Osteoblast (primary cell): ENCODE results near the gene CADPS2. TPM values are rescaled to one million over a fixed set of nuclear protein-coding genes. Genes with fewer than 3 reads are reported as not detected.
A peak's percentile ranks its signal among the peaks of the same experiment; 100 is the strongest.

Experiments
- DNase-seq: peaks from one replicate; pipeline ENCODE4 v3.0.0; 2011; ENCODE audit warnings: low spot score, mixed read lengths; ENCODE audit not compliant: insufficient read length; ENCODE audit errors: missing footprints
- H2AFZ ChIP-seq: 2 replicates; pipeline ENCODE4 v1.6.0; 2011; ENCODE audit warnings: mild to moderate bottlenecking, low read length
- H3K27ac ChIP-seq: 2 replicates; pipeline ENCODE4 v1.5.1; 2011; ENCODE audit warnings: mild to moderate bottlenecking, low read depth, low read length, moderate library complexity
- H3K27me3 ChIP-seq: 2 replicates; pipeline ENCODE4 v1.6.0; 2012; ENCODE audit warnings: mild to moderate bottlenecking, control low read depth, inconsistent platforms, low read length, moderate library complexity; ENCODE audit not compliant: insufficient read depth
- H3K36me3 ChIP-seq: 2 replicates; pipeline ENCODE4 v1.5.1; 2011; ENCODE audit warnings: mild to moderate bottlenecking, low read length, control low read depth, moderate library complexity; ENCODE audit not compliant: insufficient read depth
- H3K4me1 ChIP-seq: 2 replicates; pipeline ENCODE4 v1.5.1; 2011; ENCODE audit warnings: mild to moderate bottlenecking, low read length, control low read depth, moderate library complexity; ENCODE audit not compliant: insufficient read depth
- H3K4me2 ChIP-seq: 2 replicates; pipeline ENCODE4 v1.6.0; 2011; ENCODE audit warnings: mild to moderate bottlenecking, low read length; ENCODE audit not compliant: insufficient read depth
- H3K4me3 ChIP-seq: fragments of 200-600 bp; sonication (generic); 3 replicates; pipeline ENCODE4 v1.5.1; 2012; ENCODE audit warnings: mild to moderate bottlenecking, low read length, inconsistent platforms; ENCODE audit not compliant: insufficient read depth
- H3K79me2 ChIP-seq: 2 replicates; pipeline ENCODE4 v1.6.0; 2012; ENCODE audit warnings: mild to moderate bottlenecking, low read length, control low read depth, inconsistent platforms; ENCODE audit not compliant: insufficient read depth
- H3K9me3 ChIP-seq: 2 replicates; pipeline ENCODE4 v1.5.1; 2011; ENCODE audit warnings: low read depth, low read length, control low read depth
- H4K20me1 ChIP-seq: 2 replicates; pipeline ENCODE4 v1.6.0; 2012; ENCODE audit warnings: mild to moderate bottlenecking, low read length, control low read depth; ENCODE audit not compliant: insufficient read depth
- total RNA-seq: library from RNA; depleted of rRNA; stranded (reverse); fragments of >200 nt; gene quantifications from 2 replicates; pipeline ENCODE4 v1.2.3, GENCODE V29; 2012
- TF ChIP-seq, protein P1 (sequence below): IDR thresholded peaks from 2 replicates; pipeline ENCODE4 v1.5.1; 2011; ENCODE audit warnings: mild to moderate bottlenecking, low read depth, low read length, moderate library complexity; ENCODE audit errors: extremely low read depth

The CADPS2 gene
- total RNA-seq, 1 donor, result 21.7 TPM

DNA sequence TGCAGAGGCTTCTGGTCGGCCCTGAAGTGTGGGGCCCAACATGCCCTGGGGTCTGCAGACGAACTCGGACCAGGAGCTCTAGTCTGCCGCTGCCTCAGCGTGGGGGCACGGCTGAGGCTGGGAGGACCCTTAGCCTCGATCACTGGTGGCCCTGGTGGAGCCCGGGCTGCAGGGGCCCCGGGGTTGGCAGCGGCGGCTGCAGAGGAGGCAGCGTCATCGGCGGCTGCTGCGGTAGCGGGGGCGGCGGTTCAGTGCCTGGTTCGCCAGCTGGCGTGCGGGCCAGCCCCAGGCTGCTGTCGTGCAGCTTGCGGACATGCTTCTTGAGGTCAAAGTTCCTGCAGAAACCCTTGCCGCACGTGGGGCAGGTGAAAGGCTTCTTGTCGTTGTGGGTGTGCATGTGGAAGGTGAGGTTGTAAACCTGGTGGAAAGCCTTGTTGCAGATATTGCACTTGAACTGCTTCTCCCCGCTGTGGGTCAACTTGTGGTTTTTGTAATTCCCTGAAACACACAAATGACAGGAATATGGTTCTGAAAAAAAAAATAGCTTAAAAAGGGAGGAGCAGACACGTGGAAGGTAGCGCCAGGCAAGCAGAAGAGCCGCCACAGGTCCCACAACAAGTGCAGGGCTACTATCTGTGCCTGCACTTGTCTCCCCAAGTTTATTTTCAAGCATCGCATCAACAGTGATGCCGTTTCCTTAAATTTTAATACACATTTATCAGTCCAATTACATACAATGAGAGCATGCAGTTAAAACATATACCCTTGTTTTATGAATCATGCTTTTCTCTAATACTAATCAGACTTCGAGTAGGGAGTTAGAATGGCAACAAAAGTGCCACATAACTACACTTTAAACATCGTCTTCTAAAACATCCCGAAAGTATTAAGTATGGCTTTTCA, 584.2 kb downstream of the CADPS2 start:
- Histone ChIP-seq H4K20me1 (no peaks in the 10 kb centered on the region), H3K9me3 (no peaks in the 10 kb centered on the region), H3K79me2 (no peaks in the 10 kb centered on the region), H3K27me3 (peaks cover 94% of the 10 kb centered on the region), H3K27ac (no peak overlapping the region), H2AFZ (no peak overlapping the region), H3K4me1 (no peaks in the 10 kb centered on the region), H3K36me3 (no peaks in the 10 kb centered on the region), H3K4me3 (no peak overlapping the region), H3K4me2 (no peak overlapping the region)
- TF ChIP-seq, protein P1, sequence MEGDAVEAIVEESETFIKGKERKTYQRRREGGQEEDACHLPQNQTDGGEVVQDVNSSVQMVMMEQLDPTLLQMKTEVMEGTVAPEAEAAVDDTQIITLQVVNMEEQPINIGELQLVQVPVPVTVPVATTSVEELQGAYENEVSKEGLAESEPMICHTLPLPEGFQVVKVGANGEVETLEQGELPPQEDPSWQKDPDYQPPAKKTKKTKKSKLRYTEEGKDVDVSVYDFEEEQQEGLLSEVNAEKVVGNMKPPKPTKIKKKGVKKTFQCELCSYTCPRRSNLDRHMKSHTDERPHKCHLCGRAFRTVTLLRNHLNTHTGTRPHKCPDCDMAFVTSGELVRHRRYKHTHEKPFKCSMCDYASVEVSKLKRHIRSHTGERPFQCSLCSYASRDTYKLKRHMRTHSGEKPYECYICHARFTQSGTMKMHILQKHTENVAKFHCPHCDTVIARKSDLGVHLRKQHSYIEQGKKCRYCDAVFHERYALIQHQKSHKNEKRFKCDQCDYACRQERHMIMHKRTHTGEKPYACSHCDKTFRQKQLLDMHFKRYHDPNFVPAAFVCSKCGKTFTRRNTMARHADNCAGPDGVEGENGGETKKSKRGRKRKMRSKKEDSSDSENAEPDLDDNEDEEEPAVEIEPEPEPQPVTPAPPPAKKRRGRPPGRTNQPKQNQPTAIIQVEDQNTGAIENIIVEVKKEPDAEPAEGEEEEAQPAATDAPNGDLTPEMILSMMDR, result no peak
- DNase-seq, result peak; percentile 81

DNA sequence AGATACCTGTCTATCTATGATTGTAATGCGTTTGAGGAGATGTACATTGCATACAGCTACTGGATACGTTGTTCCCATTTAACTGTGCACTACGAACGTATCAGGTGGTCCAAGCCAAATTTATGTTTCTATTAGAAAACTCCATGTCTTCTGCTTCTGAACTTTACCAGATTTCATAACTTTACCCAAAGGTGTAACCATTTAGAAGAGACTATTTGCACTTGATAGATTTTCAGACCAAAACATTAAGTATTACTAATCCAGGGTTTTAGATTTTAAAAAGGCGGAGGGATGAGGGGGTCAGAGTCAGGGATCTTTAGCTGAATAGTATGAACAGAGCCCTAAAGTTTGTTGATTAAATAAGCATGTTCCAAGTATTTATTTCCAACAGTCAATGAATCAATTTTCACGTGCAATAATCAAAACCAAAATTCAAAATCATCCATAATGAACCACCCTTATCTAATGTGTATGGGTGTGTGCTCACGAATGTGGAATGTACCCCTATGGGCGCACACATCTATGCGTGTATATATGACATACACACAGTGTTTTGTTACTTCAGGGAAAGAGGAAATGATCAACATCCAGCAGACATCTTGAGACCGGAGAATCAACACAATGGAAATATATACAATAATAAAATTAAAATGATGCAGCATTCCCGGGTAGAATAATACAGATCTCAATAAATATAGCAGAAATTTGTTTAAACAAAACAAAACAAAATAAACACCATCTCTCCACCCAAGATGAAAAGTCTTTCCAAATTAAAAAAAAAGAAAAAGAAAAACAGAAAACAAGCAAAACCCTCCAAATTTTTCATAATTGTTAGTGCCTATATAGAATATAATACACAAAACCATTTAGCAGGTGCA, 585.1 kb downstream of the CADPS2 start:
- H3K27me3 ChIP-seq, result peaks cover 85% of the 10 kb centered on the region

DNA sequence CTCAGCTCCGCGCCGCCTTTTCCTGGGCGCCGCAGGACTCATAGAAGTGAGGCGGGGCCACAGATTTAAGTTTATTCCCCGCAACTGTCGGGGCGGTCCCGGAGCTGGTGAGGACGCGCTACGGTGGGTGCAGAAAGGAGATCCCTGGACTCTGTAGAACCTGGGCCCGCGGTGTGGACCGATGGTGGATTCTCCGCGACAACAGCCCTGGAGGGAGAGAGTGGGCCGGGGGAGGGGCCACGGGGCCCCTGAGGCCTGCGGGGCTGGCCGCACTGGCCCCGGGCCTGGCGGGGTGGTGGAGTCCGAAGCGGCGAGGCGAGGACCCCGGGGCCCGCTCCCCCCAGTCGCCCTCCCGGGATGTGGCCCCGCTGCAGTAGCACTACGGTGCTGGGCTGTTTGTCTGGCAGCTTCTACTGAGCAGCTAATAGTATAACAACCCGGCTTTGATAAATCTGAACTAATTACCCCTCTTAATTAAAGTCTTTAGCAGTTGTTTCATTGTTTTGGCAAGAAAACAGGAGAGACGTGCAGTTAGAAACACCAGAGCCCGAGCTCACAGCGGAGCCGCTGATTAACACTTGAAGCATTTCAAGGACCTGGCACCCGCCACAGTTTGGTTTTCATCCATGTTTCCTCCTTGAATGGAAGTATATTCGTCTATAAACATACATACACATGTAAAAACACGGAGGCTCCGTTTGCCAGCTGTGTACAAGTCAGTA, 585.9 kb downstream of the CADPS2 start:
- DNase-seq, result peak; percentile 76
- Histone ChIP-seq H3K27me3 (peaks cover 76% of the 10 kb centered on the region), H3K27ac (no peak overlapping the region), H3K4me3 (no peak overlapping the region), H3K9me3 (no peaks in the 10 kb centered on the region), H3K4me2 (no peak overlapping the region), H3K79me2 (no peaks in the 10 kb centered on the region), H4K20me1 (no peaks in the 10 kb centered on the region), H2AFZ (no peak overlapping the region), H3K4me1 (no peaks in the 10 kb centered on the region), H3K36me3 (no peaks in the 10 kb centered on the region)
- TF ChIP-seq, protein P1, result no peak

More for the DNA sequence above, 585.1 kb downstream of the CADPS2 start:
- peak; percentile 59 for DNase-seq
- Histone ChIP-seq H3K36me3 (no peaks in the 10 kb centered on the region), H2AFZ (no peak overlapping the region), H3K4me1 (no peaks in the 10 kb centered on the region), H3K4me3 (no peak overlapping the region), H3K27ac (no peak overlapping the region), H4K20me1 (no peaks in the 10 kb centered on the region), H3K9me3 (no peaks in the 10 kb centered on the region), H3K4me2 (no peak overlapping the region), H3K79me2 (no peaks in the 10 kb centered on the region)
- TF ChIP-seq, protein P1, result no peak
